GM18951 (cell line): ENCODE measurements around the gene IGSF23.

ENCODE experiments used
- POLR2A ChIP-seq: IDR thresholded peaks from 4 replicates; pipeline ENCODE4 v1.6.1; 2011; ENCODE audit warnings: mild to moderate bottlenecking; ENCODE audit not compliant: insufficient read length, insufficient read depth; ENCODE audit errors: extremely low read depth
- in situ Hi-C: fragments of 300-500 bp; cut with MboI; formaldehyde crosslinking; loops from one replicate; pipeline ENCODE4 v1.12.0; 2022; ENCODE audit warnings: low sequenced_read_pairs, mixed read lengths, inconsistent platforms; ENCODE audit not compliant: unreplicated experiment

The IGSF23 gene, protein sequence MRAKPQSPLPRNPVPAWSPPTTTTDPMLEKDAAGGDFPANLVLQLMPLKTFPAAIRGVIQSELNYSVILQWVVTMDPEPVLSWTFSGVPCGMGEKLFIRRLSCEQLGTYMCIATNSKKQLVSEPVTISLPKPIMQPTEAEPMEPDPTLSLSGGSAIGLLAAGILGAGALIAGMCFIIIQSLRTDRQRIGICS

DNA sequence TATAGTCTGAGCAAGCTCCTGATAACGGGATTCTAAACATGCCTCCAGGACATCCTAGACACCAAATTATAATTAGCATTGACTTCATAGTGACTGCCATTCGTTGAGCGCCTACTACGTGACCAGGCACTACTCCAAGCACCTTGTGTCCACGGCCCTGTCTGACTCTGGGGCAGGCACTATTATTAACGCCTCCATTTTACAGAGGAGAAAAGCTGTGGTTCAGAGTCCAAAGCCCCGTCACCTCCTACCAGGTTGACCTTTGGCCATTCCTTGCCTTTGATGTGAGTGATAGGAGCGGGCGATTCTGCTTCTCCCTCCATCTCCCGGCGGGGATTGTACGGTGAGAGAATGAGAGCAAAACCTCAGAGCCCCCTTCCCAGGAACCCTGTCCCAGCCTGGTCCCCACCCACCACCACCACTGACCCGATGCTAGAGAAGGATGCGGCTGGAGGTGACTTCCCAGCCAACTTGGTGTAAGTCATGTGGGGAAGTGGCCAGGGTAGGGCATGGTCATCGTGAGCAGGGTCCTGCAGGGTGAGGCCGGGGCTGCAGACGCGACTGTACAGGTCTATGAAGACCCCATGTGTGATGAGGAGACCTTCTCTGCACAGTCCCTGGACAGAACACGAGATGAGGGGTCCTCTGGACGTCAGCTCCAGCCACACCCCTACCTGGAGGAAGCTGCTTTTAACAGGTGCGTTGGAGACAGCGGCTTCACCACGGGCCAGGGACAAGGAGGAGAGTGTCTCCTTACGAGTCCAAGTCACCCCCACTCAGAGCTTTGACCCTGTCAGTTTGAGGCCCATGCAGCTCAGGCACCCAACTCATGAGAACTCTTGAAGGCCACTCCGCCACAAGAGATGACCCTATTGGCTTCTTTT is at the start of gene IGSF23:
IGSF23 (plus strand) TSS at position 269 of the 884 bp plus-strand sequence; CDS start at position 352, 83 bp downstream.
- TF ChIP-seq POLR2A: no peak
- in situ Hi-C loops: no loop called here

DNA sequence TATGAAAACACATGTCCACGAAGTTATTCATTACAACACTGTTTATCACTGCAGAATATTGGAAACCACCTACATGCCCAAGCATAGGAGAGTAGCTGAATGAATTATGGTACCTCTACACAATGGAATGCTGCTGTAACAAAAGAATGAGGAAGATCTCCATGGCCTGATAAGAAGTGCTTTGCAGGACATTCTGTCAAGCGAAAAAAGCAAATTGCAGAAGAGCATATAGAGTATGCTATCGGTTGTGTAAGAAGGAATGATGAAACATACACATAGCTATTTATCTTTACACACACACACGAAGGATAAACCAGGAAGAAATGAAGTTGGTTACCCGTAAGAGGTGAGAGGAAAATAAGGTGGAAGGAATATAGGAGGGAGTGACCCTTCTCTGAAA is 46.4 kb upstream of the IGSF23 start:
- in situ Hi-C loops: no loop called here

DNA sequence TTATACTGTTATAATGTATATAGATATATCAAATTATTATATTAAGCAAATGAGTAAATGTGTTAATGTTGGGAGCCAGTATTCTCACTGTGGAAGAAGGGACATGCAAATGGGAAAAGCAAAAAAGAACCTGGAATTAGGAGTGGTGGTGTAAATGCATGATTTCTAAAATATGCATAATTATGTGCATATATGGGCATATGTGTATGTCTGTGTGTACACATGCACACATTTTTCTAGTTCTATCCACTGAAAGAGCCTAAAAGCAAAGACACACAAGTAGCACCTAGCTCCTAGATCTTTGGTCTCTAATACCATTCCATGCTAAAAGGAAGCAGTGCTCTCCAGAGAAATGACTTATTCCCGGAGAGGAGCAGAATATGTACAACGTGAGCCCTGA is 45.6 kb upstream of the IGSF23 start:
- no peak for TF ChIP-seq POLR2A
- in situ Hi-C loops: no loop called here

More for the DNA sequence above, 46.4 kb upstream of the IGSF23 start:
- no peak for TF ChIP-seq POLR2A

DNA sequence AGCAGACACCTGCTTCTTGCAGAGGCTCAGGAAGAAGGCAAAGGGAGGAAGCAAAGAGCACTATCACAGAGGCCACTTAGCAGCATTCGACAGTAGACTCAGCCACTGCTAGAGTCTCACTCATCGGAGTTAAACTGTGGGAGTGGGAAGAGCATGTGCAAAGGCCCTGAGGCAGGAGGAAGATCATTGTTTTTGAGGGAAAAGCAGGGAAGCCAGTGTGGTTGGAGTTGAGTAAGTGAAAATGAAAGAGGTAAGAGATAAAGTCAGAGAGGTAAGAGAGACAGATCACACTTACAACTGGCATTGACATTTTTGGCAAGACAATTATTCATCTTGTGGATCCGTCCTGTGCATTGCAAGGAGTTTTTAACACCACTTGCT is 42.8 kb upstream of the IGSF23 start:
- in situ Hi-C loops: no loop called here
- no peak for TF ChIP-seq POLR2A

DNA sequence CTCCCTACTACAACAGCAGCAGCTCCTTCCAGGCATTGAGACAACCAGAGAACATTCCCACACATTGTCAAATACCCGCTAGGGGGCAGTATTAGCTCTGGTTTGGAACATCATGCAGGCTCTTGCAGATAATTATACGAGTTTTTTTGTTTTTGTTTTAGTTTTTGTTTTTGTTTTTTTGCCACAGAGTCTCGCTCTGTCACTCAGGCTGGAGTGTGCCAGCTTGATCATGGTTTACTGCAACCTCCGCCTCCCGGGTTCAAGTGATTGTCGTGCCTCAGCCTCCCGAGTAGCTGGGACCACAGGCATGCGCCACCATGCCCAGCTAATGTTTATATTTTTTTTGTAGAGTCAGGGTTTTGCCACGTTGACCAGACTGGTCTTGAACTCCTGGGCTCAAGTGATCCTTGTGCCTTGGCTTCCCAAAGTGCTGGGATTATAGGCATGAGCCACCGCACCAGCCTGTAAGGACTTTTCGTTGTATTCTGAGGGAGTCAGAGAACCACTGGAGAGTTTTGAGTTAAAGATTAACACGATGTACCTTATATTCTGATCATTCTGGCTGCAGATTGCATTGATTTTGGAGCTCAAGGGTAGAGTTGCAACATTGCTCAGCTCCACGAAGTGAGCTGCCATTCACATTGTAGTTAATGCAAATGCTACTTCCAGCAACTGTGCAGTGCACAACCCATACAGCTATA is 42.2 kb upstream of the IGSF23 start:
- no peak for TF ChIP-seq POLR2A
- in situ Hi-C loops: no loop called here

DNA sequence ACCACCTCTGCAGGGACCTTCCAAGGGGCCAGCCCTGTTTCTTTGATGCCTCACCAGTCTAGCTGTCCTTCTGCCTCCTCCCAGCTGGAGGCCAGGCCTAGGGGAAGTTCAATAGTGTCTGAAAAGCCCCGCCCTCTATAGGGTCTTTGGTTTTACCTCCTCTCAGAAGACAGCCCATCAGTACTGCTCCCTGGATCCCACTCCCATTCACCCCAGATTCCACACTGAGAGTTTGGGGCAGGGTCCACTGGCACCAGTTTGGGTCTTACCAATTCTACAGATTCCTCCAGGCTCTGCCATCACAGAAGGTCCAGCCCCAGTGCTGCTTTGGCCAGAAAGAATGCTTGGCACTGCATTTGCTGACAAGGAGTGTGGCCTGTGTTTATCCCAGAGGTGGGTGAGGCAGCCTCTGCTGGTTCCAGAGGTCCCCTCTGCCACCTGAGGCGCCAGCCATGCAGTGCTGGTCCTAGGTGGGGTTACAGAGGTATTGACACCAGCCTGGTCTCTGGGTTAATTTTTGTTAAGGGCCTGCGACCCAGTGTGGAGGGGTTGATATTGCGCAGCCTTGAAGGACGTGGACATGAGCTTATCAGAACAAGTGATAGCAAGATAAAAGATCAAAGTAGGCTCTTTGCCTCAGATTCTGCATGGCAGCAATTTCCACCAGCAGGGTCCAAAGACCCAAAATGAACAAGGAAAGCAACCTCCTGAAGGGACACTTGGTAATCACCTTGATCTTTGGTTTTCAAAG is 41.4 kb upstream of the IGSF23 start:
- TF ChIP-seq POLR2A: no peak
- in situ Hi-C loops: no loop called here

DNA sequence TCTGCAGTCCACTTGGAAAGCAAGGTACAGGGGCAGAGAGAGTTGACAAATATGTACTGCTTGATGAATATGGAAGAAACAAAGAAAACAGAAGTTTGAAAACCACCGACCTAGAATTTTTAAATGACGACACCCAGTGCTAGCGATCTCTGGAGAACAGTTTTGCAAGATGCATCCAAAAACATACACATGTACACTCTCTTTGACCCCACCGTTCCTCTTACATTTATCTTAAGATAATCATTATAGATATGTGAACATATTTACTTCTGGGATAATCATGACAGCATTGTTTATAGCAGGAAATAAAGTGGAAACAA is 40.8 kb upstream of the IGSF23 start:
- in situ Hi-C loops: no loop called here
- TF ChIP-seq POLR2A: no peak

DNA sequence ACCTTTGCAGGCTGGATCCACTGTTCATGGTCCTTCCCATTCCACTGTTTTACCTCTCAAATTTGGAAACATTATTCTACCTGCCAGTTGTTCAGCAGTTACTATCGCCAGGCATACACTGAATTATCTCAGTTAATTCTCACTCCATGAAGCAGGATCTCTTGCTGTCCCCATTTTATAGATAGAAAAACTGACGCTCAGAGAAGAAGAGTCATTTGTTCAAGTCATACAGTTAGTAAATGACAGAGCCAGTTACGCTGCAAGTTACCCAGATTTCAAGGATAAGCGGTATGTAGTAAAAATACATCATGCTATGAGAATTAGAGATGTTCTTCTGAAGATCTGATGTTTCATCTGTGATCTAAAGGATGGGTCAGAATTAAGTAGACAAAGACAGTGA is 40.2 kb upstream of the IGSF23 start:
- no peak for TF ChIP-seq POLR2A
- in situ Hi-C loops: no loop called here

DNA sequence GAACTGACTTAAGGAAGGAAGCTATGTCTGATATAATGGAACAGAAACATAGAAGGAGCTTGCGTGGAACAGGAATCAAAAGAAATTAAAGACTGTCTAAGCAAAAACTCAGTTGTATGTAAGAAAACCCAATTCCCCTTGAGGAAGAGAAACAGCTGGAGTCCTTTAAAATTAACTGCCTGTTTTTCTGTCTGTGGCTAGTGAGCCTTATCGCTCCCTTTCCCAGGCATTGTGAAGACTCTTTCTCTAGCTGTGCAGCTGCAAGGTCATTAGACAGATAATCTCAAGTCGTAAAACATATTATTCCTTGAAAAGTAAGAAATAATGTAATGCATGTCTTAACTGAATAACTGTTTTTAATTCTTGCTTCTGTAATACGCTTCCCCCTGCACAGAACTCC is 39.7 kb upstream of the IGSF23 start:
- TF ChIP-seq POLR2A: no peak
- in situ Hi-C loops: no loop called here

DNA sequence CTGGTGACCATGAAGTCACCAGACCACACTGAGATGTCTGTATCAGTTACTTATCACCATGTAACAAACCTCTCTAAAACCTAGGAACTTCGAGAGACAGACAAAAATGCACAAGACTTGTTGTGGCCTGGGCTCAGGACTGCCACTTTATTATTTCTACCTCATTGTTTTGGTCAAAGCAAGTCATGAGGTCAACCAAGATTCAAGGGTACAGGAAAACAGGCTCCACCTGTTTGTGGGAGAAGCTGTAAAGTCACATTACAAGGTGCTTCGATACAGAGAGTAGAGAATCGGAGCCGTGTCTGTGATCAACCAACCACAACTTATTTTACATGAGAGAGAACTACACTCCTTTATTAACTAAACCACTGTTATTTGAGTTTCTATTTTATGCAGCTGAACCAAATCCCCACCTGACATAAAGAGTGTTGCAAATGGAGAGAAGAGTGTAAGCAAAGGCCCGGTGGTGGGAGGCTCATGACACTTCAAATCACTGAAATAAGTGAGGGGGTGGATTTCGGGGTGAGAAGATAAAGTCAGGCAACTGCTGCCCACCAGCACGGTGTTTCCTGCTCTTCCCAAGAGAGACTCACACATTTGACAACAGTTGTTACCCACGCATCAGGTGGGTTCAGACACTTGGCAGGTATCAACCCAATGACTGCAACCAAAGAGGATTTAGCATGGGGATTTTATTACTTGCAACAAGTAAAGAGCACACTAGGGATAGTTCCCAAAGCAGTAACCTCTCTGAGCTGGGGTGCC is 39.0 kb upstream of the IGSF23 start:
- in situ Hi-C loops: no loop called here
- TF ChIP-seq POLR2A: no peak

DNA sequence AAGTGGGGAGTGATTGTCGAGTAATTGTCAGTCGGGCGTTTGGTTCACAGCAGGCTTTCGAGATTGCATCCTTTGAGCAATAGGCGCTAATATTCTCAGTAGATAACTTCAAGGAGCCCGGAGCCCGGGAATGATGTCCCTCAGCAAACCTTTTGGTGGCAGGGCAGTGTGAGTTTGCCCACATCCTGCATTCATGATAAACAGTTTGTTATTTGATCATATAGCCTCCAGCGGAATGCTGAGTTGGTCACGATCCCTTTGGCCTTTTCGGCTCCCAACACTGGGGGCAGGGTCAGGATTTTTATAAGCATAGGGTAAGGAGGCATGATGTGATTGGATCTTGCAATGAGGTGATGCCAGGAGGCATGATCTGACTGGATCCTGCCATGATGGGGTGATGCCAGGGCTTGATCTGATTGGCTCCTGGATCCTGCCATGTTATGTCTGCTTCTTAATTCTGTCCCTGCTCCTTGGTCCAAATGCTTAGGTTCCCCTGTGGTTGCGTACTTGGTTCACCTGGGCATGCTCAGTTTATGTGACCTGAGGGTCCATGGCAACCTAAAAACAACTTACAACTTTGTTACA is 38.2 kb upstream of the IGSF23 start:
- in situ Hi-C loops: no loop called here
- TF ChIP-seq POLR2A: no peak
